ENCODE data around the gene ADRA2C. TPM values are rescaled to one million over a fixed set of nuclear protein-coding genes. Genes with fewer than 3 reads are reported as not detected.

ADRA2C gene
- total RNA-seq, 1 donor from 2014 or later, result not detected

- no peak overlapping the region for H3K4me3 ChIP-seq (ENCODE audit: low read depth, low read length)
- DNase-seq (ENCODE audit: low read depth), result no peak
- no peak for TF ChIP-seq CTCF (conservative IDR thresholded peaks at IDR 0.05; ENCODE audit: low read depth, low read length)
These were observed 45.7 kb upstream of the ADRA2C start for GRCh38 chr4:3720466-3720865.

DNA sequence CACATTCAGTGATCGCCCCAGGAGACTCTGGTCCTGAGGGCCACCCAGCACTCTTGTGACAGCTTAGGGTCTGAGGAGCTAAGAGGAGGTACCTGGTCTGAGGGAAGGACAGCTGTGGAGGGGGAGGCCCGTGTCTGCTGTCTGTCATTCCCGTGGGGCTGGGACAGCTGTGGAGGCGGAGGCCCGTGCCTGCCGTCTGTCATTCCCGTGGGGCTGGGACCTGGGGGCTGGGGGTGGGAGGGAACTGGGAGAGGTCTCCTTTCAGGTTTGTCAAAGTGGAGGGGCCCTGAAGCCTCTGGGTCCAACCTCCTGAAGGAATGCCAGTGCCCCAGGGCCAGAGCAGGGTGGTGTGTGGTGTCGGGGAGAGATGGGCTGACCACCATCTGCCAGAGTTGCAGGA, 45.0 kb upstream of the ADRA2C start:
- TF ChIP-seq CTCF (conservative IDR thresholded peaks at IDR 0.05; ENCODE audit: low read depth, low read length), result no peak
- no peak overlapping the region for H3K4me3 ChIP-seq (ENCODE audit: low read depth, low read length)
- no peak for DNase-seq (ENCODE audit: low read depth)

GRCh38 chr4:3721627-3722026, 44.6 kb upstream of the ADRA2C start:
- TF ChIP-seq CTCF (conservative IDR thresholded peaks at IDR 0.05; ENCODE audit: low read depth, low read length), result no peak
- no peak overlapping the region for H3K4me3 ChIP-seq (ENCODE audit: low read depth, low read length)
- DNase-seq (ENCODE audit: low read depth), result no peak

DNA sequence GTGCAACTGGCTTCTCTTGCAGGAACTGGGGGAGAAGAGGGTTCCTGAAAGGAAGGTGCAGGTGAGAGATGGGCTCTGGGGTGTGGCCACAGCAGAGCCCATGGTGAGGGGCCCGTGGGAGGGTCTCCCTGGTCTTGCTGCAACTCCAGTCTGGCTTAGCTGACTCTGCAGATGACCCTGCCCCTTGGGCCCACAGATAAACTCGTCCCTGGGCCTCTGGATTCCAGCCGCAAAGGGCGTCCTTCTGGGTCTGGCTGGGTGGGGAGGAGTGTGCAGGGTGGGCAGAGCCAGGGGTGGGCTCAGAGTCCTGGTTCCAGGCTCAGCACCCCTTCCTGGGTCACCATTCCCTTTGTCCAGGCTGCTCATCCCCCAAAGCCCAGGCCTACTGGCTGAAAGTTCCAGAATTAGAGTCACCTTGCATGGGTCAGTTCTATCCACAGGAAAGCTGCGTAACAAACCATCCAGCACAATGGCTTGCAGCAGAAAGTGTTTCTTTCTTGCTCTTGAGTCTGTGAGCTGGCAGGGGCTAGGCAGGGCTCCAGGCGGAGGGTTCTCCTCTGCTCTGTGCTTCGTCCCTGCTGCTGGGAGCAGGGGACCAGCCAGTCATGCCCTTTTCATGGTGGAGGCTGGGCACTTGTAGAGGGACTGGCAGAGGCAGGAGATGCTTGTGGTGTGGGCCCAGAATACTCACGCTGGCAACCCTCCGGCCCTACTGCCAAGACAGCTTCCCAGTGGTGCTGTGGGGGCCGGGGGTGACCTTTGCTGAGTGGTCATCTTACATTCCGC, 43.5 kb upstream of the ADRA2C start:
- H3K4me3 ChIP-seq (ENCODE audit: low read depth, low read length), result no peak overlapping the region
- no peak for DNase-seq (ENCODE audit: low read depth)
- TF ChIP-seq CTCF (conservative IDR thresholded peaks at IDR 0.05; ENCODE audit: low read depth, low read length), result no peak

DNA sequence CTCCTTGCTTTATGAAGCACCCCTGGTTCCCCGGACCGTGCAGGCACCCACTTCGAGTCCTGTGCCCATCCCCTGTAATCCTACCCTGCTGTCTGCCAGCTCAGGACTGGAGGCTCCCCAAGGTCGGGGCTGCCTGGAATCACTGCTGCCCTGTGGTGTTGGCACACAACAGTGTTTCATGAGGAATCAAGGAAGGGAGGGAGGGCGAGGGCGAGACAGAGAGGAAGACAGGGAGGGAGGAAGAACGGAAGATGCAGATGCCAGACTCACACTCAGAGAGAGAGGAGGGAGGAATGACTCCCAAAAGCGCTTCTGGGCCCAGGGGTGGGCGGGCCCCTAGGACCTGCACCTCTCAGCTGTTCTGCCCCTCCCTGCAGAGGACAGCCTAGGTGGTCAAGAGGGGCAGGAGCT, 42.9 kb upstream of the ADRA2C start:
- no peak for DNase-seq (ENCODE audit: low read depth)
- no peak overlapping the region for H3K4me3 ChIP-seq (ENCODE audit: low read depth, low read length)
- no peak for TF ChIP-seq CTCF (conservative IDR thresholded peaks at IDR 0.05; ENCODE audit: low read depth, low read length)

- H3K4me3 ChIP-seq (ENCODE audit: low read depth, low read length), result no peak overlapping the region
- DNase-seq (ENCODE audit: low read depth), result no peak
- no peak for TF ChIP-seq CTCF (conservative IDR thresholded peaks at IDR 0.05; ENCODE audit: low read depth, low read length)
These were observed 41.6 kb upstream of the ADRA2C start for GRCh38 chr4:3724319-3725231.

All from epithelial cell of proximal tubule (primary cell).